H9 (cell line): ENCODE data around the gene ULK2. TPM values are rescaled to one million over a fixed set of nuclear protein-coding genes. Genes with fewer than 3 reads are reported as not detected.

ENCODE experiments used
- DNase-seq: peaks from one replicate; pipeline ENCODE4 v3.0.0-alpha.2; 2017
- H2AFZ ChIP-seq: one replicate; pipeline ENCODE4 v1.6.1; 2013; ENCODE audit warnings: mild to moderate bottlenecking, low read length, control low read depth, moderate library complexity
- H2AK5ac ChIP-seq: 2 replicates; pipeline ENCODE4 v1.6.1; 2013; ENCODE audit warnings: low read length, control low read depth, mixed read lengths; ENCODE audit not compliant: insufficient read length
- H2BK120ac ChIP-seq: one replicate; pipeline ENCODE4 v1.6.1; 2013; ENCODE audit warnings: low read depth, mild to moderate bottlenecking, low read length, control low read depth, inconsistent platforms; ENCODE audit not compliant: poor library complexity, severe bottlenecking
- H2BK12ac ChIP-seq: 2 replicates; pipeline ENCODE4 v1.6.1; 2013; ENCODE audit warnings: low read length, control low read depth, mixed read lengths, low read depth; ENCODE audit not compliant: insufficient read length
- H2BK15ac ChIP-seq: 2 replicates; pipeline ENCODE4 v1.6.1; 2013; ENCODE audit warnings: low read depth, low read length, control low read depth
- H2BK20ac ChIP-seq: one replicate; pipeline ENCODE4 v1.6.1; 2013; ENCODE audit warnings: low read depth, mild to moderate bottlenecking, low read length, control low read depth, inconsistent platforms; ENCODE audit not compliant: poor library complexity, severe bottlenecking
- H2BK5ac ChIP-seq: 2 replicates; pipeline ENCODE4 v1.6.1; 2013; ENCODE audit warnings: low read length, control low read depth, mixed read lengths; ENCODE audit not compliant: insufficient read length
- H3K14ac ChIP-seq: 2 replicates; pipeline ENCODE4 v1.6.1; 2013; ENCODE audit warnings: low read length, control low read depth; ENCODE audit not compliant: insufficient read depth
- H3K18ac ChIP-seq: 2 replicates; pipeline ENCODE4 v1.6.1; 2013; ENCODE audit warnings: low read depth, mild to moderate bottlenecking, mixed read lengths, low read length, control low read depth; ENCODE audit not compliant: insufficient read length
- H3K23ac ChIP-seq: 2 replicates; pipeline ENCODE4 v1.6.1; 2013; ENCODE audit warnings: low read length, control low read depth, mixed read lengths, low read depth; ENCODE audit not compliant: insufficient read length
- H3K23me2 ChIP-seq: 2 replicates; pipeline ENCODE4 v1.6.1; 2013; ENCODE audit warnings: low read depth, mild to moderate bottlenecking, mixed read lengths, low read length, control low read depth; ENCODE audit not compliant: insufficient read length, poor library complexity, severe bottlenecking
- H3K27ac ChIP-seq: 2 replicates; pipeline ENCODE4 v1.5.1; 2013; ENCODE audit warnings: low read length, control low read depth, mixed read lengths, low read depth; ENCODE audit not compliant: insufficient read length
- H3K27me3 ChIP-seq: 2 replicates; pipeline ENCODE4 v1.6.1; 2013; ENCODE audit warnings: low read length, control low read depth, inconsistent platforms; ENCODE audit not compliant: insufficient read depth
- H3K4ac ChIP-seq: 2 replicates; pipeline ENCODE4 v1.6.1; 2013; ENCODE audit warnings: low read depth, mild to moderate bottlenecking, control low read depth, inconsistent platforms, low read length, moderate library complexity
- H3K4me1 ChIP-seq: 2 replicates; pipeline ENCODE4 v1.6.1; 2013; ENCODE audit warnings: low read length, control low read depth, inconsistent platforms; ENCODE audit not compliant: insufficient read depth
- H3K4me2 ChIP-seq: 2 replicates; pipeline ENCODE4 v1.6.1; 2013; ENCODE audit warnings: low read length, control low read depth, mixed read lengths; ENCODE audit not compliant: insufficient read length, insufficient read depth
- H3K56ac ChIP-seq: 2 replicates; pipeline ENCODE4 v1.6.1; 2013; ENCODE audit warnings: low read depth, mild to moderate bottlenecking, mixed read lengths, low read length, control low read depth; ENCODE audit not compliant: insufficient read length
- H3K79me1 ChIP-seq: 2 replicates; pipeline ENCODE4 v1.6.1; 2013; ENCODE audit warnings: low read depth, mild to moderate bottlenecking, moderate library complexity, low read length, control low read depth, inconsistent platforms; ENCODE audit not compliant: insufficient read depth, poor library complexity, severe bottlenecking
- H3K79me2 ChIP-seq: 2 replicates; pipeline ENCODE4 v1.6.1; 2013; ENCODE audit warnings: low read length, control low read depth, inconsistent platforms; ENCODE audit not compliant: insufficient read depth
- H3K9ac ChIP-seq: 2 replicates; pipeline ENCODE4 v1.6.1; 2013; ENCODE audit warnings: low read length, control low read depth, mixed read lengths; ENCODE audit not compliant: insufficient read length; ENCODE audit errors: extremely low read depth
- H3K9me3 ChIP-seq: one replicate; pipeline ENCODE4 v1.6.1; 2013; ENCODE audit warnings: low read depth, low read length, inconsistent platforms; ENCODE audit not compliant: control insufficient read depth
- H3T11ph ChIP-seq: one replicate; pipeline ENCODE4 v1.6.1; 2013; ENCODE audit warnings: mild to moderate bottlenecking, low read length, control low read depth, inconsistent platforms
- H4K20me1 ChIP-seq: one replicate; pipeline ENCODE4 v1.6.1; 2013; ENCODE audit not compliant: control insufficient read depth, insufficient read length, insufficient read depth
- H4K5ac ChIP-seq: 2 replicates; pipeline ENCODE4 v1.6.1; 2013; ENCODE audit warnings: low read depth, mild to moderate bottlenecking, mixed read lengths, low read length, control low read depth; ENCODE audit not compliant: insufficient read length
- H4K8ac ChIP-seq: replicated peaks from 2 replicates; pipeline ENCODE4 v1.6.1; 2013; ENCODE audit warnings: low read length, control low read depth, mixed read lengths, low read depth; ENCODE audit not compliant: insufficient read length
- H4K91ac ChIP-seq: 2 replicates; pipeline ENCODE4 v1.6.1; 2013; ENCODE audit warnings: low read depth, mild to moderate bottlenecking, moderate library complexity, mixed read lengths, low read length, control low read depth; ENCODE audit not compliant: insufficient read length
- H3K27ac Mint-ChIP-seq, 3 experiments: 2 replicates in 2 of 3; 3 replicates in 1 of 3; pipeline ENCODE4 v1.8.0; 2020 to 2021; ENCODE audit warnings: mixed read lengths in 3 of 3, mild to moderate bottlenecking in 1 of 3, moderate library complexity in 1 of 3
- H3K27me3 Mint-ChIP-seq: 2 replicates; pipeline ENCODE4 v1.8.0; 2021; ENCODE audit warnings: low read depth, mild to moderate bottlenecking, moderate library complexity, mixed read lengths
- H3K36me3 Mint-ChIP-seq, 3 experiments: 2 replicates in 2 of 3; 3 replicates in 1 of 3; pipeline ENCODE4 v1.8.0; 2020 to 2021; ENCODE audit warnings: low read depth in 3 of 3, mixed read lengths in 3 of 3; ENCODE audit not compliant: insufficient read depth in 1 of 3
- H3K4me1 Mint-ChIP-seq, 2 experiments: 2 replicates each; pipeline ENCODE4 v1.8.0; 2020; ENCODE audit warnings: mixed read lengths in 2 of 2
- H3K4me3 Mint-ChIP-seq, 2 experiments: 2 replicates in 1 of 2; 3 replicates in 1 of 2; pipeline ENCODE4 v1.8.0; 2020 to 2021; ENCODE audit warnings: mild to moderate bottlenecking in 2 of 2, mixed read lengths in 2 of 2, moderate library complexity in 1 of 2
- H3K9me3 Mint-ChIP-seq, 2 experiments: 2 replicates in 1 of 2; 3 replicates in 1 of 2; pipeline ENCODE4 v1.8.0; 2020; ENCODE audit warnings: mild to moderate bottlenecking in 2 of 2, mixed read lengths in 2 of 2, moderate library complexity in 1 of 2
- WGBS: extraction: QIAGEN DNeasy Blood & Tissue Kit; methylation state at CpG from one replicate; pipeline ENCODE4 v1.1.7; 2013; ENCODE audit warnings: missing lambda C conversion rate, low lambda C conversion rate, mixed read lengths; ENCODE audit not compliant: insufficient read length; ENCODE audit errors: extremely low coverage; 5-methylcytosine and 5-hydroxymethylcytosine counted together
- total RNA-seq: library from RNA; stranded (reverse); gene quantifications from 2 replicates; pipeline ENCODE4 v1.2.1, GENCODE V29; 2021
- TF ChIP-seq, protein P1 (sequence below): fragments of 200-600 bp; sonication (generic); conservative IDR thresholded peaks from 3 replicates; pipeline ENCODE4 v1.8.0; 2021; ENCODE audit warnings: antibody characterized with exemption, mild to moderate bottlenecking

ULK2 gene
- total RNA-seq, 1 experiment from 2014 or later: 11.5 TPM

- no peak overlapping the region for H3K4me3 Mint-ChIP-seq
- Histone ChIP-seq H2BK15ac (no peak overlapping the region), H3K56ac (no peak overlapping the region), H3K9ac (no peak overlapping the region), H3K27ac (no peak overlapping the region), H3T11ph (no peak overlapping the region), H3K4ac (no peak overlapping the region), H3K27me3 (no peaks in the 10 kb centered on the region), H2BK12ac (no peak overlapping the region), H2AK5ac (no peak overlapping the region), H4K20me1 (no peaks in the 10 kb centered on the region), H4K91ac (no peak overlapping the region), H2BK5ac (no peak overlapping the region), H4K8ac (no peak overlapping the region), H3K79me2 (no peaks in the 10 kb centered on the region), H2BK20ac (no peak overlapping the region), H3K4me2 (no peak overlapping the region), H2AFZ (no peak overlapping the region), H3K14ac (no peak overlapping the region), H3K18ac (no peak overlapping the region), H4K5ac (no peak overlapping the region), H3K9me3 (no peaks in the 10 kb centered on the region), H3K4me1 (no peaks in the 10 kb centered on the region), H2BK120ac (no peak overlapping the region), H3K23ac (no peak overlapping the region), H3K79me1 (no peaks in the 10 kb centered on the region), H3K23me2 (no peaks in the 10 kb centered on the region)
- H3K27ac Mint-ChIP-seq: no peak overlapping the region
- peak; percentile 28 for DNase-seq
- H3K9me3 Mint-ChIP-seq: no peaks in the 10 kb centered on the region
- no peaks in the 10 kb centered on the region for H3K36me3 Mint-ChIP-seq
- TF ChIP-seq, protein P1, sequence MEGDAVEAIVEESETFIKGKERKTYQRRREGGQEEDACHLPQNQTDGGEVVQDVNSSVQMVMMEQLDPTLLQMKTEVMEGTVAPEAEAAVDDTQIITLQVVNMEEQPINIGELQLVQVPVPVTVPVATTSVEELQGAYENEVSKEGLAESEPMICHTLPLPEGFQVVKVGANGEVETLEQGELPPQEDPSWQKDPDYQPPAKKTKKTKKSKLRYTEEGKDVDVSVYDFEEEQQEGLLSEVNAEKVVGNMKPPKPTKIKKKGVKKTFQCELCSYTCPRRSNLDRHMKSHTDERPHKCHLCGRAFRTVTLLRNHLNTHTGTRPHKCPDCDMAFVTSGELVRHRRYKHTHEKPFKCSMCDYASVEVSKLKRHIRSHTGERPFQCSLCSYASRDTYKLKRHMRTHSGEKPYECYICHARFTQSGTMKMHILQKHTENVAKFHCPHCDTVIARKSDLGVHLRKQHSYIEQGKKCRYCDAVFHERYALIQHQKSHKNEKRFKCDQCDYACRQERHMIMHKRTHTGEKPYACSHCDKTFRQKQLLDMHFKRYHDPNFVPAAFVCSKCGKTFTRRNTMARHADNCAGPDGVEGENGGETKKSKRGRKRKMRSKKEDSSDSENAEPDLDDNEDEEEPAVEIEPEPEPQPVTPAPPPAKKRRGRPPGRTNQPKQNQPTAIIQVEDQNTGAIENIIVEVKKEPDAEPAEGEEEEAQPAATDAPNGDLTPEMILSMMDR: no peak
- no CpG with 5 or more reads among the region's 55 CpGs for WGBS
- H3K4me1 Mint-ChIP-seq: peaks cover 0 to 8% of the 10 kb centered on the region in 2 experiments; a peak in 3 of 4 replicates
- H3K27me3 Mint-ChIP-seq: peaks cover 2% of the 10 kb centered on the region
These were observed 143.0 kb downstream of the ULK2 start for GRCh38 chr17:19724501-19725420.
